K562 (cell line): ENCODE results near the gene GPATCH3. TPM values are rescaled to one million over a fixed set of nuclear protein-coding genes. Genes with fewer than 3 reads are reported as not detected.

Experiments
- BACH1 ChIP-seq: fragments of 200-800 bp; sonication (Bioruptor generic); IDR thresholded peaks from 2 replicates; pipeline ENCODE4 v1.6.1; 2016; ENCODE audit warnings: missing genetic modification characterization, missing compliant biosample characterization
- CBX2 ChIP-seq: fragments of 200-600 bp; sonication (generic); IDR thresholded peaks from one replicate; pipeline ENCODE4 v1.6.1; 2012; ENCODE audit warnings: mild to moderate bottlenecking, low read length, inconsistent platforms; ENCODE audit not compliant: insufficient read depth, poor library complexity, severe bottlenecking
- CHCHD3 ChIP-seq: fragments of 250-450 bp; sonication (Bioruptor Pico); IDR thresholded peaks from 2 replicates; pipeline ENCODE4 v2.1.2; 2022; ENCODE audit warnings: mild to moderate bottlenecking
- CREB5 ChIP-seq: fragments of 250-450 bp; sonication (Bioruptor Pico); IDR thresholded peaks from 2 replicates; pipeline ENCODE4 v1.5.0; 2020; ENCODE audit warnings: mild to moderate bottlenecking
- DNMT1 ChIP-seq: fragments of 450-650 bp; IDR thresholded peaks from 2 replicates; pipeline ENCODE4 v1.6.1; 2016; ENCODE audit warnings: antibody characterized with exemption, mild to moderate bottlenecking
- GABPA ChIP-seq: fragments of 200-800 bp; sonication (Bioruptor generic); conservative IDR thresholded peaks from 2 replicates; pipeline ENCODE4 v1.6.1; 2016; ENCODE audit warnings: low read depth, missing genetic modification characterization, missing compliant biosample characterization
- IFI16 ChIP-seq: fragments of 250-450 bp; sonication (Bioruptor Pico); IDR thresholded peaks from 2 replicates; pipeline ENCODE4 v2.1.2; 2022; ENCODE audit warnings: mild to moderate bottlenecking, inconsistent platforms
- NFE2L1 ChIP-seq: fragments of 450-650 bp; IDR thresholded peaks from 2 replicates; pipeline ENCODE4 v1.6.1; 2016; ENCODE audit warnings: missing genetic modification characterization, low read depth, mild to moderate bottlenecking, missing compliant biosample characterization, moderate library complexity, borderline replicate concordance
- PHB2 ChIP-seq: fragments of 450-650 bp; IDR thresholded peaks from 2 replicates; pipeline ENCODE4 v1.6.1; 2017; ENCODE audit warnings: low read depth
- RFX7 ChIP-seq: fragments of 250-450 bp; sonication (Bioruptor Pico); IDR thresholded peaks from 2 replicates; pipeline ENCODE4 v1.5.1; 2021; ENCODE audit warnings: mild to moderate bottlenecking
- SP1 ChIP-seq: sonication (generic); formaldehyde crosslinking; IDR thresholded peaks from 2 replicates; pipeline ENCODE4 v1.8.1; 2022; ENCODE audit warnings: mild to moderate bottlenecking, missing genetic modification reagents
- STAG1 ChIP-seq: sonication (generic); formaldehyde crosslinking; IDR thresholded peaks from 2 replicates; pipeline ENCODE4 v1.5.0; 2020; ENCODE audit warnings: missing genetic modification reagents, borderline replicate concordance
- TGIF2 ChIP-seq: sonication (generic); formaldehyde crosslinking; IDR thresholded peaks from 2 replicates; pipeline ENCODE4 v1.8.1; 2022; ENCODE audit warnings: mild to moderate bottlenecking, missing genetic modification reagents, moderate library complexity
- ZBTB11 ChIP-seq, 3 experiments: fragments of 200-800 bp in 1 of 3; fragments of 250-450 bp in 1 of 3; fragments of 450-650 bp in 1 of 3; sonication (Bioruptor Pico) in 1 of 3; sonication (Bioruptor generic) in 1 of 3; formaldehyde crosslinking in 1 of 3; IDR thresholded peaks; 2 replicates each; pipeline versions ENCODE4 v1.6.1 to v1.8.0; 2016 to 2022; ENCODE audit warnings: mild to moderate bottlenecking in 2 of 3, missing genetic modification characterization in 2 of 3, missing compliant biosample characterization in 1 of 3, moderate library complexity in 1 of 3
- ZBTB2 ChIP-seq: fragments of 450-650 bp; IDR thresholded peaks from 2 replicates; pipeline ENCODE4 v1.6.1; 2016; ENCODE audit warnings: antibody characterized with exemption
- ZC3H11A ChIP-seq: IDR thresholded peaks from 2 replicates; pipeline ENCODE4 v1.6.1; 2012; ENCODE audit warnings: low read depth, low read length, improper control_type of control experiment
- ZNF12 ChIP-seq: sonication (generic); formaldehyde crosslinking; IDR thresholded peaks from 2 replicates; pipeline ENCODE4 v1.4.0; 2020; ENCODE audit warnings: mild to moderate bottlenecking, missing genetic modification reagents
- ZNF184 ChIP-seq: sonication (generic); formaldehyde crosslinking; IDR thresholded peaks from 2 replicates; pipeline ENCODE4 v1.5.0; 2020; ENCODE audit warnings: missing genetic modification reagents
- ZNF23 ChIP-seq: fragments of 250-450 bp; sonication (Bioruptor Pico); IDR thresholded peaks from 2 replicates; pipeline ENCODE4 v1.4.0; 2020; ENCODE audit warnings: mild to moderate bottlenecking
- ZNF444 ChIP-seq: fragments of 250-450 bp; sonication (Bioruptor Pico); IDR thresholded peaks from 2 replicates; pipeline ENCODE4 v1.4.0; 2020; ENCODE audit warnings: mild to moderate bottlenecking, moderate library complexity
- ZNF445 ChIP-seq: fragments of 250-450 bp; sonication (Bioruptor Pico); IDR thresholded peaks from 2 replicates; pipeline ENCODE4 v1.4.0; 2020; ENCODE audit warnings: low read depth, mild to moderate bottlenecking, moderate library complexity
- ZNF561 ChIP-seq: fragments of 450-650 bp; formaldehyde crosslinking; conservative IDR thresholded peaks from 2 replicates; pipeline ENCODE4 v1.4.0; 2020; ENCODE audit warnings: mild to moderate bottlenecking, moderate library complexity
- polyA plus RNA-seq, 8 experiments: library from polyadenylated mRNA; depleted of rRNA in 4 of 8; stranded (reverse) in 5 of 8; unstranded in 3 of 8; fragments of >200 nt; fragmentation: Nextera tagmentation in 2 of 8; fragmentation: Illumina TruSeq in 1 of 8; extraction: Ambion mirVana in 2 of 8; extraction: Trizol in 1 of 8; gene quantifications; 2 replicates each; pipeline versions ENCODE4 v1.2.1 to v1.2.3, GENCODE V29; 2011 to 2014; ENCODE audit warnings: inconsistent platforms in 1 of 8, missing spikeins in 1 of 8
- total RNA-seq, 7 experiments: library from RNA; depleted of rRNA in 6 of 7; stranded (reverse); fragments of >200 nt in 6 of 7; fragmentation: Illumina TruSeq in 2 of 7; extraction: Trizol in 2 of 7; gene quantifications; 2 replicates each; pipeline versions ENCODE4 v1.2.1 to v1.2.3, GENCODE V29; 2011 to 2021; ENCODE audit warnings: low replicate concordance in 1 of 7

The GPATCH3 gene
- total and polyA plus RNA-seq, 9 of the 15 experiments (the other 6 are each of a cell fraction or from before 2014, with no cell fraction given) = 1.6 to 23.0 (median 13.3) TPM

- TF ChIP-seq ZNF12 (peak; percentile 71; the same call in 1 of the 2 replicates), ZNF184 (CRISPR knock-in tag) (no peak), ZBTB2 (peak; percentile 59; the same call in 1 of the 2 replicates), ZNF23 (no peak), ZNF561 (no peak), ZBTB11 (CRISPR knock-in tag; IDR thresholded peaks at IDR 0.05) (peak in 1 of 3 experiments; percentile 75; a peak in 1 of 6 replicates), RFX7 (no peak), CREB5 (CRISPR knock-in tag) (no peak), DNMT1 (0 out of 2 replicates have a peak, but pooled peaks have one; percentile 44), SP1 (CRISPR knock-in tag) (peak; percentile 71), BACH1 (tag) (no peak), CHCHD3 (CRISPR knock-in tag) (no peak), ZNF445 (CRISPR knock-in tag) (no peak), NFE2L1 (tag) (no peak), ZC3H11A (no peak), ZNF444 (CRISPR knock-in tag) (no peak), IFI16 (CRISPR knock-in tag) (no peak), CBX2 (no peak), STAG1 (CRISPR knock-in tag) (peak; percentile 44; the same call in 1 of the 2 replicates), TGIF2 (peak; percentile 94), PHB2 (no peak), GABPA (tag) (peak; percentile 97)
Measured at GRCh38 chr1:26889551-26890466, 10.5 kb downstream of the GPATCH3 start, which contains the start of gene GPN2 (continued).
